ENCODE results near the gene MYO5C. TPM values are rescaled to one million over a fixed set of nuclear protein-coding genes. Genes with fewer than 3 reads are reported as not detected.

The MYO5C gene
- polyA plus RNA-seq, 1 donor (not counting 4 experiments of a cell fraction or from before 2014, with no cell fraction given) = 0.16 TPM

DNA sequence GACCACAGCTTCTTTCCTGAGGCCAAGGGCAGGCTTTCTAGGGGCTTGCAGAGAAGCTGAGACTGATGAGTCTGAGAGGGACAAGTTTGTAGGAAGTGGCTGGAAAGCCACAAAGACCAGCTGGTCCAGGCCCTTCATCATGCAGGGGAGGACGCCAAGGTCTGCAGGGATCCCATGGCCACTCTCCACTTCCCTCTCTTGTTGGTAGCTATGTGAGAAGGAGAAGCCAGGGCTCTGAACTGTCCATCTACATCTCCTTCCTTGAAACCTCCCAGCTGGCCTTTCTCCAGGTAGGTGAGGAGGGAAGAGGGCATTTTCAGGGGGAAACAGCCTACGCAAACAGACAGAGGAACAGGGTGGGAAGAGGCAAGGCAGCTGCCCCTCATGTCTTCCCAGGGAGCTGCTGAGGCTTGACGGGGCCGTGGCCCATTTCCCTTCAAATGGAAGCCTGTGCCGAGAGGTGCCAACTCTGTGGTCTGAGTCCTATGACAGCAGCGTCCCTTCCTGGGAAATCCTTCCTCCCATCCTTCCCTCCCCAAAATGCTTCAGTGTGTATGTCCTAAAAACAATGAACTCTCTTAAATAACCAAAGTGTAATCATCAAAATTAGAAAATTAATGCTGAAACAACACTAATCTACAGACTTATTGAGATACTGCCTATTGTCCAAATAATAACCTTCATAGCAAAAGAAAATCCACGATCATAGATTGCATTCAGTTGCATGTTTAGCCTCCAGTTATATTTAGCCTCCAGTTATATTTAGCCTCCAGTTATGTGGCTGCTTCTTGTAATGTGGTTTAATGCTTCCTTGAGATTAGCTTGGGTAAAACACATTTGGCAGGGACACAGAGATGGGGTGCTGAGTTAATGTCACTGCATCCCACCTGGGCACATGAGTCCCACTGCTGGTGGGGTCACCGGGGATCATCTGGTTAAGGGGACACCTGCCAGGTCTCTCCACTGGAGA is 140.4 kb downstream of the MYO5C start:
- no peaks in the 10 kb centered on the region for H3K79me2 ChIP-seq (ENCODE audit: control insufficient read depth, insufficient read depth, low read length)
- no peaks in the 10 kb centered on the region for H3K9me3 ChIP-seq (ENCODE audit: control insufficient read depth, low read depth, low read length)
- no peak overlapping the region for H3K4me3 ChIP-seq (ENCODE audit: control insufficient read depth in 2 of 3, extremely low read depth in 1 of 3, insufficient read depth in 2 of 3, low read depth in 1 of 3, low read length in 3 of 3)
- no peaks in the 10 kb centered on the region for H3K27me3 ChIP-seq (ENCODE audit: control insufficient read depth, extremely low read depth, insufficient read depth, low read length)
- H3K36me3 ChIP-seq (ENCODE audit: control insufficient read depth in 2 of 2, extremely low read depth in 1 of 2, insufficient read depth in 2 of 2, low read length in 2 of 2) = peaks cover 3 to 14% of the 10 kb centered on the region in 2 experiments
- FAIRE-seq (no peak), DNase-seq (ENCODE audit: low read depth, low spot score) (no peak)
- no peak overlapping the region for H3K27ac ChIP-seq (ENCODE audit: control insufficient read depth, insufficient read depth, low read length)
- dilution Hi-C loops (cut with MboI; ENCODE audit: extremely low pct_ligation_motif_present, low sequenced_read_pairs) = no loop called here
- H3K9ac ChIP-seq (ENCODE audit: control insufficient read depth, extremely low read depth, insufficient read depth, low read length) = no peak overlapping the region
- no peaks in the 10 kb centered on the region for H4K20me1 ChIP-seq (ENCODE audit: control insufficient read depth, extremely low read depth, insufficient read depth, low read length)
- H2AFZ ChIP-seq (ENCODE audit: control insufficient read depth, low read length) = no peak overlapping the region
- no peaks in the 10 kb centered on the region for H3K4me1 ChIP-seq (ENCODE audit: control insufficient read depth, extremely low read depth, insufficient read depth, low read length)
- TF ChIP-seq, protein P1, sequence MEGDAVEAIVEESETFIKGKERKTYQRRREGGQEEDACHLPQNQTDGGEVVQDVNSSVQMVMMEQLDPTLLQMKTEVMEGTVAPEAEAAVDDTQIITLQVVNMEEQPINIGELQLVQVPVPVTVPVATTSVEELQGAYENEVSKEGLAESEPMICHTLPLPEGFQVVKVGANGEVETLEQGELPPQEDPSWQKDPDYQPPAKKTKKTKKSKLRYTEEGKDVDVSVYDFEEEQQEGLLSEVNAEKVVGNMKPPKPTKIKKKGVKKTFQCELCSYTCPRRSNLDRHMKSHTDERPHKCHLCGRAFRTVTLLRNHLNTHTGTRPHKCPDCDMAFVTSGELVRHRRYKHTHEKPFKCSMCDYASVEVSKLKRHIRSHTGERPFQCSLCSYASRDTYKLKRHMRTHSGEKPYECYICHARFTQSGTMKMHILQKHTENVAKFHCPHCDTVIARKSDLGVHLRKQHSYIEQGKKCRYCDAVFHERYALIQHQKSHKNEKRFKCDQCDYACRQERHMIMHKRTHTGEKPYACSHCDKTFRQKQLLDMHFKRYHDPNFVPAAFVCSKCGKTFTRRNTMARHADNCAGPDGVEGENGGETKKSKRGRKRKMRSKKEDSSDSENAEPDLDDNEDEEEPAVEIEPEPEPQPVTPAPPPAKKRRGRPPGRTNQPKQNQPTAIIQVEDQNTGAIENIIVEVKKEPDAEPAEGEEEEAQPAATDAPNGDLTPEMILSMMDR (optimal IDR thresholded peaks at IDR 0.05 in 1 of 3, IDR thresholded peaks at IDR 0.05 in 1 of 3, conservative IDR thresholded peaks at IDR 0.05 in 1 of 3; ENCODE audit: extremely low read depth in 1 of 3, insufficient read depth in 2 of 3, low read length in 3 of 3) = no peak
- H3K9me1 ChIP-seq (ENCODE audit: control insufficient read depth, extremely low read depth, insufficient read depth, low read length) = no peaks in the 10 kb centered on the region
- H3K4me2 ChIP-seq (ENCODE audit: control insufficient read depth, extremely low read depth, insufficient read depth, low read depth, low read length) = no peak overlapping the region

DNA sequence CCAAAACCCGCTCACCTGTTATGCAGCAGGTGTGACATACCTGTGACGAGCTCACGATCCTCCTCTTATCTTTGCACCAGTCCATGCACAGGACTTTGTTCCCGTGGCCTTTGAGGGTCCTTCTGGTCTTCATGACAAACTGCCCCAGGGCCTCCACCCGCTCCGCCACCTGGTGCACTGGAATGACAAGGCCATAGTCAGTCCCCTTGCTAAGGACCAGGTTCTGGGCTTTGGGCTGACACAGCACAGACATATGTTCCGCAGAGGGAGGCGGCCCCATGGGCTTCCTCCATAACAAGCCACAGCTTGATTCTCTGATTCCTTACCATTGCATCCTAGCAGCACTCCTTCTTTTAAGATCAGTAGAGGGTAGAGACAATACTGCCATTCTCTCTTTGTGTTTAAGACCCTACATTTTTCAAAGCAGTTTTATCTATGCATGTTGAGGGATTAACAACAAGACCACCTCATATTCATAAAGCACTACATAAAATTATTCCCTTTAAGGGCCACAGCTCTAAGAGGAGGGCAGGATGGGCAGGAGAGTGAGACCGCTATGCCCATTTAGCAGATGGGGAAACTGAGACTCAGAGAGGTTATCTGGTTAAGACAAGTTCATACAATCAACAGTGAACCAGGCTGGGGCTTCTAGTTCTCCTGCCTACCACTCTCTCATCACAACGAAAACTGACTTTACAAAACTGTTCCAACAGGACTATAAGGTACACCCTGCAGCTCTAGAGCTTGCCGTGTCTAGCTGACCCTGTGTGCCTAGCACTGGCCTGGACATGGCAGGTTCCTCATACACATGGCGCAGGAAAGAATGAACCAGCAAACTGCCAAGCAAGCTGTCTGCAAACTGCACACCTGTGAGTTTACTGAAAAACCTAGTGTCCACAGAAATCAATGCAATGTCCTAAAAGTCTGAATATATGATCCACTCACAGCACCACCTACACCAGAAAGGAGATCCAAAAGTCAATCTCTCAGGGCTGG is 141.4 kb downstream of the MYO5C start:
- H3K9ac ChIP-seq (ENCODE audit: control insufficient read depth, extremely low read depth, insufficient read depth, low read length) = no peak overlapping the region
- dilution Hi-C loops (cut with MboI; ENCODE audit: extremely low pct_ligation_motif_present, low sequenced_read_pairs) = no loop called here
- FAIRE-seq = no peak

More for the DNA sequence above, 141.4 kb downstream of the MYO5C start:
- no peaks in the 10 kb centered on the region for H4K20me1 ChIP-seq (ENCODE audit: control insufficient read depth, extremely low read depth, insufficient read depth, low read length)
- peaks cover 3 to 20% of the 10 kb centered on the region in 2 experiments for H3K36me3 ChIP-seq (ENCODE audit: control insufficient read depth in 2 of 2, extremely low read depth in 1 of 2, insufficient read depth in 2 of 2, low read length in 2 of 2)
- no peaks in the 10 kb centered on the region for H3K27me3 ChIP-seq (ENCODE audit: control insufficient read depth, extremely low read depth, insufficient read depth, low read length)
- DNase-seq (ENCODE audit: low read depth, low spot score) = no peak
- no peak for TF ChIP-seq EZH2 (IDR thresholded peaks at IDR 0.05; ENCODE audit: low read length)
- TF ChIP-seq, protein P1 (optimal IDR thresholded peaks at IDR 0.05 in 1 of 3, IDR thresholded peaks at IDR 0.05 in 1 of 3, conservative IDR thresholded peaks at IDR 0.05 in 1 of 3; ENCODE audit: extremely low read depth in 1 of 3, insufficient read depth in 2 of 3, low read length in 3 of 3) = no peak
- H3K4me2 ChIP-seq (ENCODE audit: control insufficient read depth, extremely low read depth, insufficient read depth, low read depth, low read length) = no peak overlapping the region
- no peak overlapping the region for H3K4me3 ChIP-seq (ENCODE audit: control insufficient read depth in 2 of 3, extremely low read depth in 1 of 3, insufficient read depth in 2 of 3, low read depth in 1 of 3, low read length in 3 of 3)
- H2AFZ ChIP-seq (ENCODE audit: control insufficient read depth, low read length) = no peak overlapping the region
- no peaks in the 10 kb centered on the region for H3K9me1 ChIP-seq (ENCODE audit: control insufficient read depth, extremely low read depth, insufficient read depth, low read length)
- no peaks in the 10 kb centered on the region for H3K9me3 ChIP-seq (ENCODE audit: control insufficient read depth, low read depth, low read length)
- H3K4me1 ChIP-seq (ENCODE audit: control insufficient read depth, extremely low read depth, insufficient read depth, low read length) = no peaks in the 10 kb centered on the region
- no peak overlapping the region for H3K27ac ChIP-seq (ENCODE audit: control insufficient read depth, insufficient read depth, low read length)
- H3K79me2 ChIP-seq (ENCODE audit: control insufficient read depth, insufficient read depth, low read length) = no peaks in the 10 kb centered on the region

Data from keratinocyte (primary cell).